Ishikawa (cell line): ENCODE results near the gene C10orf88.

Experiments
- CEBPB ChIP-seq: IDR thresholded peaks from 2 replicates; pipeline ENCODE4 v1.6.1; 2012
- CREB1 ChIP-seq: IDR thresholded peaks from 2 replicates; pipeline ENCODE4 v1.6.1; 2012; ENCODE audit warnings: low read depth
- EGR1 ChIP-seq: IDR thresholded peaks from 2 replicates; pipeline ENCODE4 v1.6.1; 2012
- EP300 ChIP-seq: IDR thresholded peaks from 2 replicates; pipeline ENCODE4 v1.6.1; 2012; ENCODE audit warnings: borderline replicate concordance
- FOXM1 ChIP-seq: IDR thresholded peaks from 2 replicates; pipeline ENCODE4 v1.6.1; 2012; ENCODE audit warnings: low read depth, borderline replicate concordance
- MAX ChIP-seq: IDR thresholded peaks from 2 replicates; pipeline ENCODE4 v1.6.1; 2012
- NFIC ChIP-seq: IDR thresholded peaks from 2 replicates; pipeline ENCODE4 v1.6.1; 2012
- RAD21 ChIP-seq: IDR thresholded peaks from 2 replicates; pipeline ENCODE4 v1.6.1; 2012; ENCODE audit warnings: low read depth
- REST ChIP-seq: IDR thresholded peaks from 2 replicates; pipeline ENCODE4 v1.6.1; 2012; ENCODE audit warnings: low read depth, mild to moderate bottlenecking
- TAF1 ChIP-seq: IDR thresholded peaks from 2 replicates; pipeline ENCODE4 v1.6.1; 2012; ENCODE audit warnings: low read depth, mild to moderate bottlenecking
- TCF12 ChIP-seq: IDR thresholded peaks from 2 replicates; pipeline ENCODE4 v1.6.1; 2012; ENCODE audit warnings: low read depth
- TEAD4 ChIP-seq: IDR thresholded peaks from 2 replicates; pipeline ENCODE4 v1.6.1; 2012
- USF1 ChIP-seq: IDR thresholded peaks from 2 replicates; pipeline ENCODE4 v1.6.1; 2012
- YY1 ChIP-seq: IDR thresholded peaks from 2 replicates; pipeline ENCODE4 v1.6.1; 2012; ENCODE audit warnings: low read depth
- ZBTB7A ChIP-seq: IDR thresholded peaks from 2 replicates; pipeline ENCODE4 v1.6.1; 2012; ENCODE audit warnings: low read depth

Gene C10orf88

GRCh38 chr10:122955892-122956291, 1.9 kb upstream of the C10orf88 start:
- TF ChIP-seq EGR1: no peak
- TF ChIP-seq TAF1: no peak
- no peak for TF ChIP-seq TEAD4
- TF ChIP-seq YY1: no peak
- no peak for TF ChIP-seq USF1
- TF ChIP-seq NFIC: no peak
- no peak for TF ChIP-seq EP300
- no peak for TF ChIP-seq CREB1
- TF ChIP-seq FOXM1: no peak
- no peak for TF ChIP-seq CEBPB

- TF ChIP-seq USF1: no peak
- no peak for TF ChIP-seq ZBTB7A
- no peak for TF ChIP-seq TAF1
- no peak for TF ChIP-seq NFIC
- no peak for TF ChIP-seq YY1
- no peak for TF ChIP-seq FOXM1
- no peak for TF ChIP-seq TCF12
Measured at GRCh38 chr10:122954731-122955050, 664 bp upstream of the C10orf88 start.

- TF ChIP-seq NFIC (no peak), TAF1 (no peak), YY1 (no peak), MAX (no peak), EP300 (no peak), ZBTB7A (no peak), TEAD4 (no peak), CREB1 (no peak), TCF12 (no peak), FOXM1 (no peak), RAD21 (no peak), CEBPB (no peak), EGR1 (no peak), REST (no peak), USF1 (no peak)
Measured at GRCh38 chr10:122949296-122949695, 4.7 kb downstream of the C10orf88 start.

GRCh38 chr10:122939856-122940543, 14.0 kb downstream of the C10orf88 start:
- TF ChIP-seq MAX: no peak
- TF ChIP-seq FOXM1: no peak
- TF ChIP-seq ZBTB7A: no peak
- TF ChIP-seq EP300: no peak
- no peak for TF ChIP-seq CEBPB
- no peak for TF ChIP-seq USF1
- no peak for TF ChIP-seq RAD21
- no peak for TF ChIP-seq EGR1

- TF ChIP-seq USF1 (no peak), REST (no peak), TCF12 (no peak), MAX (no peak), EGR1 (no peak), FOXM1 (no peak), CEBPB (no peak), NFIC (no peak), EP300 (no peak), RAD21 (no peak), CREB1 (no peak), ZBTB7A (no peak)
Measured at GRCh38 chr10:122939133-122939855, 14.7 kb downstream of the C10orf88 start.
